ENCODE results near the gene MCF2L. TPM values are rescaled to one million over a fixed set of nuclear protein-coding genes. Genes with fewer than 3 reads are reported as not detected.

MCF2L gene
- total and polyA plus RNA-seq, 4 donors: 46.3 to 136 (median 92.0) TPM

- Histone ChIP-seq H3K36me3 (ENCODE audit: control insufficient read depth, insufficient read depth, low read length) (peaks cover 58% of the 10 kb centered on the region), H3K27me3 (ENCODE audit: control insufficient read depth, insufficient read depth, low read length) (no peaks in the 10 kb centered on the region), H3K4me3 (ENCODE audit: low read depth, low read length) (no peak overlapping the region), H3K4me1 (ENCODE audit: control insufficient read depth, insufficient read depth, low read length) (peaks cover 26% of the 10 kb centered on the region), H3K9me3 (ENCODE audit: control insufficient read depth, insufficient read depth, low read length) (no peaks in the 10 kb centered on the region), H3K27ac (ENCODE audit: low read depth, low read length) (no peak overlapping the region)
- DNase-seq (ENCODE audit: low read depth in 4 of 6, low spot score in 6 of 6): no peak
- WGBS (ENCODE audit: insufficient coverage): 93% methylated on average over 14 of the region's 14 CpGs
These were observed 67.4 kb downstream of the MCF2L start for GRCh38 chr13:113036401-113036800.

GRCh38 chr13:113040031-113040430 is 71.0 kb downstream of the MCF2L start:
- 90% methylated on average over 2 of the region's 8 CpGs for WGBS (ENCODE audit: insufficient coverage)
- DNase-seq (ENCODE audit: low read depth in 4 of 6, low spot score in 6 of 6): no peak
- Histone ChIP-seq H3K36me3 (ENCODE audit: control insufficient read depth, insufficient read depth, low read length) (peaks cover 52% of the 10 kb centered on the region), H3K4me3 (ENCODE audit: low read depth, low read length) (no peak overlapping the region), H3K4me1 (ENCODE audit: control insufficient read depth, insufficient read depth, low read length) (peaks cover 52% of the 10 kb centered on the region), H3K27me3 (ENCODE audit: control insufficient read depth, insufficient read depth, low read length) (no peaks in the 10 kb centered on the region), H3K9me3 (ENCODE audit: control insufficient read depth, insufficient read depth, low read length) (no peaks in the 10 kb centered on the region), H3K27ac (ENCODE audit: low read depth, low read length) (no peak overlapping the region)

GRCh38 chr13:113040597-113041292 is 71.7 kb downstream of the MCF2L start:
- peak overlapping the region; percentile 49 for H3K27ac ChIP-seq (ENCODE audit: low read depth, low read length)
- H3K36me3 ChIP-seq (ENCODE audit: control insufficient read depth, insufficient read depth, low read length): peaks cover 54% of the 10 kb centered on the region
- H3K9me3 ChIP-seq (ENCODE audit: control insufficient read depth, insufficient read depth, low read length): no peaks in the 10 kb centered on the region
- DNase-seq (ENCODE audit: low read depth in 4 of 6, low spot score in 6 of 6): peak in 2 of 6 donors; percentile 48 to 80
- H3K27me3 ChIP-seq (ENCODE audit: control insufficient read depth, insufficient read depth, low read length): no peaks in the 10 kb centered on the region
- H3K4me1 ChIP-seq (ENCODE audit: control insufficient read depth, insufficient read depth, low read length): peaks cover 51% of the 10 kb centered on the region
- WGBS (ENCODE audit: insufficient coverage): 55% methylated on average over 12 of the region's 13 CpGs
- H3K4me3 ChIP-seq (ENCODE audit: low read depth, low read length): no peak overlapping the region

GRCh38 chr13:113041293-113041690 is 72.3 kb downstream of the MCF2L start:
- no peaks in the 10 kb centered on the region for H3K9me3 ChIP-seq (ENCODE audit: control insufficient read depth, insufficient read depth, low read length)
- WGBS (ENCODE audit: insufficient coverage): 78% methylated on average over 11 of the region's 11 CpGs

GRCh38 chr13:113041896-113042295 is 72.9 kb downstream of the MCF2L start:
- H3K9me3 ChIP-seq (ENCODE audit: control insufficient read depth, insufficient read depth, low read length): no peaks in the 10 kb centered on the region
- 79% methylated on average over 15 of the region's 15 CpGs for WGBS (ENCODE audit: insufficient coverage)
- no peak overlapping the region for H3K27ac ChIP-seq (ENCODE audit: low read depth, low read length)
- H3K36me3 ChIP-seq (ENCODE audit: control insufficient read depth, insufficient read depth, low read length): peaks cover 56% of the 10 kb centered on the region
- no peak overlapping the region for H3K4me3 ChIP-seq (ENCODE audit: low read depth, low read length)
- DNase-seq (ENCODE audit: low read depth in 4 of 6, low spot score in 6 of 6): peak in 1 of 6 donors; percentile 25
- peaks cover 48% of the 10 kb centered on the region for H3K4me1 ChIP-seq (ENCODE audit: control insufficient read depth, insufficient read depth, low read length)
- H3K27me3 ChIP-seq (ENCODE audit: control insufficient read depth, insufficient read depth, low read length): no peaks in the 10 kb centered on the region

More at GRCh38 chr13:113041293-113041690, 72.3 kb downstream of the MCF2L start:
- no peak overlapping the region for H3K4me3 ChIP-seq (ENCODE audit: low read depth, low read length)
- H3K27ac ChIP-seq (ENCODE audit: low read depth, low read length): peak overlapping the region; percentile 47
- H3K36me3 ChIP-seq (ENCODE audit: control insufficient read depth, insufficient read depth, low read length): peaks cover 56% of the 10 kb centered on the region
- peaks cover 48% of the 10 kb centered on the region for H3K4me1 ChIP-seq (ENCODE audit: control insufficient read depth, insufficient read depth, low read length)
- no peaks in the 10 kb centered on the region for H3K27me3 ChIP-seq (ENCODE audit: control insufficient read depth, insufficient read depth, low read length)
- DNase-seq (ENCODE audit: low read depth in 4 of 6, low spot score in 6 of 6): no peak

- peaks cover 48% of the 10 kb centered on the region for H3K4me1 ChIP-seq (ENCODE audit: control insufficient read depth, insufficient read depth, low read length)
- whole genome bisulfite sequencing (ENCODE audit: insufficient coverage): 94% methylated on average over 18 of the region's 20 CpGs
- H3K27me3 ChIP-seq (ENCODE audit: control insufficient read depth, insufficient read depth, low read length): no peaks in the 10 kb centered on the region
- peaks cover 59% of the 10 kb centered on the region for H3K36me3 ChIP-seq (ENCODE audit: control insufficient read depth, insufficient read depth, low read length)
- H3K9me3 ChIP-seq (ENCODE audit: control insufficient read depth, insufficient read depth, low read length): no peaks in the 10 kb centered on the region
- H3K27ac ChIP-seq (ENCODE audit: low read depth, low read length): no peak overlapping the region
- no peak for DNase-seq (ENCODE audit: low read depth in 4 of 6, low spot score in 6 of 6)
- H3K4me3 ChIP-seq (ENCODE audit: low read depth, low read length): no peak overlapping the region
These were observed 73.4 kb downstream of the MCF2L start for GRCh38 chr13:113042456-113042855.

GRCh38 chr13:113043001-113043630 is 74.1 kb downstream of the MCF2L start:
- Histone ChIP-seq H3K27ac (ENCODE audit: low read depth, low read length) (no peak overlapping the region), H3K36me3 (ENCODE audit: control insufficient read depth, insufficient read depth, low read length) (peaks cover 63% of the 10 kb centered on the region), H3K9me3 (ENCODE audit: control insufficient read depth, insufficient read depth, low read length) (no peaks in the 10 kb centered on the region), H3K27me3 (ENCODE audit: control insufficient read depth, insufficient read depth, low read length) (no peaks in the 10 kb centered on the region), H3K4me3 (ENCODE audit: low read depth, low read length) (no peak overlapping the region), H3K4me1 (ENCODE audit: control insufficient read depth, insufficient read depth, low read length) (peaks cover 48% of the 10 kb centered on the region)
- no peak for DNase-seq (ENCODE audit: low read depth in 4 of 6, low spot score in 6 of 6)
- 84% methylated on average over 19 of the region's 20 CpGs for WGBS (ENCODE audit: insufficient coverage)

- Histone ChIP-seq H3K27me3 (ENCODE audit: control insufficient read depth, insufficient read depth, low read length) (no peaks in the 10 kb centered on the region), H3K9me3 (ENCODE audit: control insufficient read depth, insufficient read depth, low read length) (no peaks in the 10 kb centered on the region), H3K4me1 (ENCODE audit: control insufficient read depth, insufficient read depth, low read length) (peaks cover 48% of the 10 kb centered on the region), H3K36me3 (ENCODE audit: control insufficient read depth, insufficient read depth, low read length) (peaks cover 65% of the 10 kb centered on the region), H3K27ac (ENCODE audit: low read depth, low read length) (no peak overlapping the region), H3K4me3 (ENCODE audit: low read depth, low read length) (no peak overlapping the region)
- DNase-seq (ENCODE audit: low read depth in 4 of 6, low spot score in 6 of 6): peak in 2 of 6 donors; percentile 13 to 31
- 70% methylated on average over 11 of the region's 14 CpGs for WGBS (ENCODE audit: insufficient coverage)
These were observed 74.9 kb downstream of the MCF2L start for GRCh38 chr13:113043931-113044330.

GRCh38 chr13:113044391-113045114 is 75.5 kb downstream of the MCF2L start:
- Histone ChIP-seq H3K4me3 (ENCODE audit: low read depth, low read length) (no peak overlapping the region), H3K27ac (ENCODE audit: low read depth, low read length) (no peak overlapping the region), H3K27me3 (ENCODE audit: control insufficient read depth, insufficient read depth, low read length) (no peaks in the 10 kb centered on the region), H3K9me3 (ENCODE audit: control insufficient read depth, insufficient read depth, low read length) (no peaks in the 10 kb centered on the region), H3K36me3 (ENCODE audit: control insufficient read depth, insufficient read depth, low read length) (peaks cover 71% of the 10 kb centered on the region), H3K4me1 (ENCODE audit: control insufficient read depth, insufficient read depth, low read length) (peaks cover 53% of the 10 kb centered on the region)
- peak in 2 of 6 donors; percentile 69 to 71 for DNase-seq (ENCODE audit: low read depth in 4 of 6, low spot score in 6 of 6)
- 86% methylated on average over 27 of the region's 27 CpGs for WGBS (ENCODE audit: insufficient coverage)
